K562 (cell line): ENCODE data around the gene FBXW8. TPM values are rescaled to one million over a fixed set of nuclear protein-coding genes. Genes with fewer than 3 reads are reported as not detected.

ENCODE experiments used
- ARHGAP35 ChIP-seq: fragments of 450-650 bp; IDR thresholded peaks from 2 replicates; pipeline ENCODE4 v1.6.1; 2018; ENCODE audit not compliant: partially characterized antibody
- COPS2 ChIP-seq: fragments of 450-650 bp; conservative IDR thresholded peaks from 2 replicates; pipeline ENCODE4 v1.6.1; 2016; ENCODE audit warnings: mild to moderate bottlenecking, moderate library complexity
- FOXJ3 ChIP-seq: sonication (generic); formaldehyde crosslinking; IDR thresholded peaks from 2 replicates; pipeline ENCODE4 v1.4.0; 2020; ENCODE audit warnings: mild to moderate bottlenecking, missing genetic modification reagents
- FOXK2 ChIP-seq, 2 experiments: fragments of 450-650 bp; IDR thresholded peaks in 1 of 2; conservative IDR thresholded peaks in 1 of 2; 2 replicates each; pipeline ENCODE4 v1.6.1; 2016; ENCODE audit warnings: low read depth in 2 of 2, mild to moderate bottlenecking in 1 of 2
- FUS ChIP-seq: fragments of 200-400 bp; formaldehyde crosslinking; optimal IDR thresholded peaks from 2 replicates; pipeline ENCODE3; 2017; ENCODE audit warnings: low read depth, low read length
- GTF2A2 ChIP-seq: IDR thresholded peaks from 2 replicates; pipeline ENCODE4 v1.6.1; 2016; ENCODE audit warnings: mild to moderate bottlenecking, missing genetic modification characterization, missing compliant biosample characterization
- HNRNPLL ChIP-seq: fragments of 200-400 bp; formaldehyde crosslinking; IDR thresholded peaks from 2 replicates; pipeline ENCODE4 v1.6.1; 2017; ENCODE audit warnings: low read length, low read depth, mild to moderate bottlenecking; ENCODE audit not compliant: poor library complexity, severe bottlenecking
- NR1H2 ChIP-seq: sonication (generic); formaldehyde crosslinking; IDR thresholded peaks from 2 replicates; pipeline ENCODE4 v1.4.0; 2020; ENCODE audit warnings: mild to moderate bottlenecking, missing genetic modification reagents
- PML ChIP-seq: IDR thresholded peaks from 2 replicates; pipeline ENCODE4 v1.6.1; 2012; ENCODE audit warnings: low read length, inconsistent platforms
- THRAP3 ChIP-seq: fragments of 450-650 bp; IDR thresholded peaks from 2 replicates; pipeline ENCODE4 v1.6.1; 2016; ENCODE audit warnings: mild to moderate bottlenecking, inconsistent platforms, borderline replicate concordance
- TSHZ1 ChIP-seq: fragments of 250-450 bp; sonication (Bioruptor Pico); IDR thresholded peaks from 2 replicates; pipeline ENCODE4 v1.4.0; 2020; ENCODE audit warnings: mild to moderate bottlenecking, moderate library complexity
- ZBTB17 ChIP-seq: fragments of 450-650 bp; formaldehyde crosslinking; IDR thresholded peaks from 2 replicates; pipeline ENCODE4 v1.4.0; 2020; ENCODE audit warnings: mild to moderate bottlenecking
- ZNF561 ChIP-seq: fragments of 450-650 bp; formaldehyde crosslinking; conservative IDR thresholded peaks from 2 replicates; pipeline ENCODE4 v1.4.0; 2020; ENCODE audit warnings: mild to moderate bottlenecking, moderate library complexity
- ZNF707 ChIP-seq: fragments of 250-450 bp; sonication (Bioruptor Pico); conservative IDR thresholded peaks from 2 replicates; pipeline ENCODE4 v1.8.0; 2022; ENCODE audit warnings: inconsistent platforms, mild to moderate bottlenecking, moderate library complexity
- polyA plus RNA-seq, 8 experiments: library from polyadenylated mRNA; depleted of rRNA in 4 of 8; stranded (reverse) in 5 of 8; unstranded in 3 of 8; fragments of >200 nt; fragmentation: Nextera tagmentation in 2 of 8; fragmentation: Illumina TruSeq in 1 of 8; extraction: Ambion mirVana in 2 of 8; extraction: Trizol in 1 of 8; gene quantifications; 2 replicates each; pipeline versions ENCODE4 v1.2.1 to v1.2.3, GENCODE V29; 2011 to 2014; ENCODE audit warnings: inconsistent platforms in 1 of 8, missing spikeins in 1 of 8
- total RNA-seq, 7 experiments: library from RNA; depleted of rRNA in 6 of 7; stranded (reverse); fragments of >200 nt in 6 of 7; fragmentation: Illumina TruSeq in 2 of 7; extraction: Trizol in 2 of 7; gene quantifications; 2 replicates each; pipeline versions ENCODE4 v1.2.1 to v1.2.3, GENCODE V29; 2011 to 2021; ENCODE audit warnings: low replicate concordance in 1 of 7
- TF ChIP-seq, protein P1 (sequence below): sonication (generic); formaldehyde crosslinking; IDR thresholded peaks from 2 replicates; pipeline ENCODE4 v1.8.1; 2023; ENCODE audit warnings: mild to moderate bottlenecking, missing genetic modification reagents
- TF ChIP-seq, protein P2 (sequence below), 2 experiments: fragments of 150-350 bp in 1 of 2; IDR thresholded peaks; 2 replicates each; pipeline ENCODE4 v1.6.1; 2012 to 2016; ENCODE audit warnings: low read depth in 2 of 2, low read length in 2 of 2, mild to moderate bottlenecking in 1 of 2, moderate library complexity in 1 of 2
- TF ChIP-seq, protein P3 (sequence below): IDR thresholded peaks from 3 replicates; pipeline ENCODE4 v1.6.1; 2011; ENCODE audit warnings: borderline replicate concordance, mild to moderate bottlenecking; ENCODE audit not compliant: insufficient read length, insufficient read depth

FBXW8 gene
- total and polyA plus RNA-seq, 9 of the 15 experiments (the other 6 are each of a cell fraction or from before 2014, with no cell fraction given): 0.58 to 8.3 (median 4.4) TPM

GRCh38 chr12:117042171-117042842 is 131.6 kb downstream of the FBXW8 start (continued):
- TF ChIP-seq, protein P1, sequence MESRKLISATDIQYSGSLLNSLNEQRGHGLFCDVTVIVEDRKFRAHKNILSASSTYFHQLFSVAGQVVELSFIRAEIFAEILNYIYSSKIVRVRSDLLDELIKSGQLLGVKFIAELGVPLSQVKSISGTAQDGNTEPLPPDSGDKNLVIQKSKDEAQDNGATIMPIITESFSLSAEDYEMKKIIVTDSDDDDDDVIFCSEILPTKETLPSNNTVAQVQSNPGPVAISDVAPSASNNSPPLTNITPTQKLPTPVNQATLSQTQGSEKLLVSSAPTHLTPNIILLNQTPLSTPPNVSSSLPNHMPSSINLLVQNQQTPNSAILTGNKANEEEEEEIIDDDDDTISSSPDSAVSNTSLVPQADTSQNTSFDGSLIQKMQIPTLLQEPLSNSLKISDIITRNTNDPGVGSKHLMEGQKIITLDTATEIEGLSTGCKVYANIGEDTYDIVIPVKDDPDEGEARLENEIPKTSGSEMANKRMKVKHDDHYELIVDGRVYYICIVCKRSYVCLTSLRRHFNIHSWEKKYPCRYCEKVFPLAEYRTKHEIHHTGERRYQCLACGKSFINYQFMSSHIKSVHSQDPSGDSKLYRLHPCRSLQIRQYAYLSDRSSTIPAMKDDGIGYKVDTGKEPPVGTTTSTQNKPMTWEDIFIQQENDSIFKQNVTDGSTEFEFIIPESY: peak; percentile 73; the same call in 1 of the 2 replicates
- TF ChIP-seq, protein P2, sequence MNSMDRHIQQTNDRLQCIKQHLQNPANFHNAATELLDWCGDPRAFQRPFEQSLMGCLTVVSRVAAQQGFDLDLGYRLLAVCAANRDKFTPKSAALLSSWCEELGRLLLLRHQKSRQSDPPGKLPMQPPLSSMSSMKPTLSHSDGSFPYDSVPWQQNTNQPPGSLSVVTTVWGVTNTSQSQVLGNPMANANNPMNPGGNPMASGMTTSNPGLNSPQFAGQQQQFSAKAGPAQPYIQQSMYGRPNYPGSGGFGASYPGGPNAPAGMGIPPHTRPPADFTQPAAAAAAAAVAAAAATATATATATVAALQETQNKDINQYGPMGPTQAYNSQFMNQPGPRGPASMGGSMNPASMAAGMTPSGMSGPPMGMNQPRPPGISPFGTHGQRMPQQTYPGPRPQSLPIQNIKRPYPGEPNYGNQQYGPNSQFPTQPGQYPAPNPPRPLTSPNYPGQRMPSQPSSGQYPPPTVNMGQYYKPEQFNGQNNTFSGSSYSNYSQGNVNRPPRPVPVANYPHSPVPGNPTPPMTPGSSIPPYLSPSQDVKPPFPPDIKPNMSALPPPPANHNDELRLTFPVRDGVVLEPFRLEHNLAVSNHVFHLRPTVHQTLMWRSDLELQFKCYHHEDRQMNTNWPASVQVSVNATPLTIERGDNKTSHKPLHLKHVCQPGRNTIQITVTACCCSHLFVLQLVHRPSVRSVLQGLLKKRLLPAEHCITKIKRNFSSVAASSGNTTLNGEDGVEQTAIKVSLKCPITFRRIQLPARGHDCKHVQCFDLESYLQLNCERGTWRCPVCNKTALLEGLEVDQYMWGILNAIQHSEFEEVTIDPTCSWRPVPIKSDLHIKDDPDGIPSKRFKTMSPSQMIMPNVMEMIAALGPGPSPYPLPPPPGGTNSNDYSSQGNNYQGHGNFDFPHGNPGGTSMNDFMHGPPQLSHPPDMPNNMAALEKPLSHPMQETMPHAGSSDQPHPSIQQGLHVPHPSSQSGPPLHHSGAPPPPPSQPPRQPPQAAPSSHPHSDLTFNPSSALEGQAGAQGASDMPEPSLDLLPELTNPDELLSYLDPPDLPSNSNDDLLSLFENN (IDR thresholded peaks at IDR 0.05; ENCODE audit: low read depth in 2 of 2, low read length in 2 of 2): peak in 1 of 2 experiments; percentile 100; a peak in 2 of 4 replicates
- TF ChIP-seq FOXK2 (conservative IDR thresholded peaks at IDR 0.05 in 1 of 2, IDR thresholded peaks at IDR 0.05 in 1 of 2; ENCODE audit: low read depth in 2 of 2) (peak; percentile 37 to 84; a peak in 3 of 4 replicates), FOXJ3 (CRISPR knock-in tag) (no peak), HNRNPLL (peak; percentile 15), TSHZ1 (CRISPR knock-in tag) (no peak), ZBTB17 (peak; percentile 91), COPS2 (no peak), PML (peak; percentile 99), GTF2A2 (tag) (no peak), ZNF707 (CRISPR knock-in tag) (peak; percentile 54; the same call in 1 of the 2 replicates), THRAP3 (no peak), FUS (no peak), ZNF561 (CRISPR knock-in tag) (no peak), NR1H2 (CRISPR knock-in tag) (no peak; the same call in 1 of the 2 replicates), ARHGAP35 (peak; percentile 2)
- TF ChIP-seq, protein P3, sequence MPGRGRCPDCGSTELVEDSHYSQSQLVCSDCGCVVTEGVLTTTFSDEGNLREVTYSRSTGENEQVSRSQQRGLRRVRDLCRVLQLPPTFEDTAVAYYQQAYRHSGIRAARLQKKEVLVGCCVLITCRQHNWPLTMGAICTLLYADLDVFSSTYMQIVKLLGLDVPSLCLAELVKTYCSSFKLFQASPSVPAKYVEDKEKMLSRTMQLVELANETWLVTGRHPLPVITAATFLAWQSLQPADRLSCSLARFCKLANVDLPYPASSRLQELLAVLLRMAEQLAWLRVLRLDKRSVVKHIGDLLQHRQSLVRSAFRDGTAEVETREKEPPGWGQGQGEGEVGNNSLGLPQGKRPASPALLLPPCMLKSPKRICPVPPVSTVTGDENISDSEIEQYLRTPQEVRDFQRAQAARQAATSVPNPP: no peak
